ENCODE measurements around the gene LUM. TPM values are rescaled to one million over a fixed set of nuclear protein-coding genes. Genes with fewer than 3 reads are reported as not detected.

Gene LUM
- total RNA-seq, 2 donors from 2014 or later, result not detected

- no peak for DNase-seq
- H3K27me3 Mint-ChIP-seq, result no peaks in the 10 kb centered on the region
- no peaks in the 10 kb centered on the region for H3K36me3 Mint-ChIP-seq (ENCODE audit: low read depth)
- H3K4me3 Mint-ChIP-seq, result no peak within 1 kb of the TSS
- ATAC-seq, result no peak
- H3K9me3 ChIP-seq (ENCODE audit: control insufficient read depth, low read length, poor library complexity, severe bottlenecking), result no peaks in the 10 kb centered on the region
- H3K4me1 Mint-ChIP-seq, result peaks cover 3% of the 10 kb centered on the region
- no peak within 1 kb of the TSS for H3K27ac Mint-ChIP-seq
Measured at GRCh38 chr12:91057368-91058165, 53.7 kb downstream of the LUM start, which contains the start of gene KERA. TSS of gene KERA (minus strand) at chr12:91058024. CDS start at chr12:91056281, 1,743 bp downstream.

GRCh38 chr12:91056488-91056887 lies 54.8 kb downstream of the LUM start:
- ATAC-seq, result no peak
- Mint-ChIP-seq H3K27me3 (peaks cover 3% of the 10 kb centered on the region), H3K36me3 (ENCODE audit: low read depth) (no peaks in the 10 kb centered on the region), H3K27ac (no peak overlapping the region), H3K4me3 (no peak overlapping the region), H3K4me1 (peaks cover 3% of the 10 kb centered on the region)
- no peaks in the 10 kb centered on the region for H3K9me3 ChIP-seq (ENCODE audit: control insufficient read depth, low read length, poor library complexity, severe bottlenecking)
- no peak for DNase-seq

DNA sequence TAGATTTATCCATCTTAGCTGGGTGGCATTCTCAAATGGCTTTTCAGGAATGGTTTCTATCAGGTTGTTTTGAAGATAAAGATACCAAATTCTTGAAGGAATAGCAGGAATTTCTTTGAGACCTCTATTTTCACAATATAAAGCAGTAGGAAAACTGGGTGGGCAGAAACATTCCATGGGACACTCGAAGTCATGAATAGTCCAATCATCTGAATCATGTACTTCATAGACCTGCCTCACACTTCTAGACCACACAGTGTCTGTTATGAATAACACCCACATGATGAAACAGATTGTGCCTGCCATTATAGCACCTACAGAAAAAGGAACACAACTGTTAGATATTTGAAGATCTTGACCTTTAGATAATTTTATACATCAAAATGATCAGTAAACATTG lies 55.3 kb downstream of the LUM start:
- Mint-ChIP-seq H3K4me3 (no peak overlapping the region), H3K4me1 (peaks cover 3% of the 10 kb centered on the region), H3K27ac (no peak overlapping the region), H3K36me3 (ENCODE audit: low read depth) (no peaks in the 10 kb centered on the region), H3K27me3 (peaks cover 8% of the 10 kb centered on the region)
- DNase-seq (no peak), ATAC-seq (no peak)
- H3K9me3 ChIP-seq (ENCODE audit: control insufficient read depth, low read length, poor library complexity, severe bottlenecking), result no peaks in the 10 kb centered on the region

GRCh38 chr12:91053951-91054715 lies 57.2 kb downstream of the LUM start:
- DNase-seq, result no peak
- H3K4me1 Mint-ChIP-seq, result peaks cover 3% of the 10 kb centered on the region
- H3K36me3 Mint-ChIP-seq (ENCODE audit: low read depth), result no peaks in the 10 kb centered on the region
- H3K9me3 ChIP-seq (ENCODE audit: control insufficient read depth, low read length, poor library complexity, severe bottlenecking), result no peaks in the 10 kb centered on the region
- peaks cover 9% of the 10 kb centered on the region for H3K27me3 Mint-ChIP-seq
- ATAC-seq, result no peak
- H3K4me3 Mint-ChIP-seq, result no peak overlapping the region
- no peak overlapping the region for H3K27ac Mint-ChIP-seq

Other genes starting within 250 kb of the LUM start
- not detected for gene CCER1, start 156.3 kb downstream of the LUM start, total RNA-seq
- gene EPYC, start 106.5 kb downstream of the LUM start, total RNA-seq, result not detected
- not detected for gene KERA, start 53.5 kb downstream of the LUM start, total RNA-seq
- not detected for gene DCN, start 71.3 kb upstream of the LUM start, total RNA-seq